ENCODE data around the gene KCTD20.

DNA sequence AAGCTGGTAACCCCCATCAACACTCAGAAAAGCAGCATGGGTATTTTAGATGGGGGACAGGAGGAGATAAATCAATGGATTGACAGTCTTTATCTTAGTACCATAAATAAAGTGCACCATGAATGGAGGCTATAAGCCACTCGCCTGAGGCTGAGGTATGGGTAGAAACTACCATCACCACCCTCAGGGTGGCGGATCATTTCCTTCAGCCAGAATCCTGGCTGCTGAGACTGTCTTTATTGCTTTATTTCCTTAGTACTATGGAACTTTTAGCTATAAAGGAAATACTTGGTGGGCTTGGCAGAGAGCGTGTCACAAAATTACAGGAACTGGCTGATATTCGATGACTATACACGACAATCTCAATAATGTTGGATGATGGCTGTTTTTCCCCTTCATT lies 52.3 kb downstream of the KCTD20 start:
- TF ChIP-seq EZH2 (IDR thresholded peaks at IDR 0.05) (no peak), POLR2AphosphoS5 (IDR thresholded peaks at IDR 0.05; ENCODE audit: borderline replicate concordance, low read depth, low read length) (no peak), FOXP2 (optimal IDR thresholded peaks at IDR 0.05; ENCODE audit: control extremely low read depth, extremely low read length, insufficient read depth) (no peak)

Measured in SK-N-MC (cell line).